Endothelial cell of umbilical vein (primary cell): ENCODE measurements around the gene IGSF9B. TPM values are rescaled to one million over a fixed set of nuclear protein-coding genes. Genes with fewer than 3 reads are reported as not detected.

ENCODE experiments used
- BruUV-seq: library from RNA; stranded (reverse); fragments of 400-500 nt; replicated peaks from 2 replicates; lab custom pipeline; 2021; lab: Mats Ljungman, UMichigan
- CTCF ChIA-PET: fragments of 300-600, 350-600 bp; sonication (Branson Sonifier 250); formaldehyde crosslinking; loops from one replicate; lab custom pipeline; 2021; ENCODE audit warnings: antibody characterized with exemption, inconsistent platforms; lab: Charles Lee
- POLR2A ChIA-PET: fragments of 300-600, 350-600 bp; sonication (Branson Sonifier 250); formaldehyde crosslinking; loops from one replicate; lab custom pipeline; 2021; ENCODE audit warnings: antibody characterized with exemption, inconsistent platforms; lab: Charles Lee
- DNase-seq: peaks from one replicate; pipeline ENCODE4 v3.0.0-alpha.2; 2011; ENCODE audit warnings: low read depth, low spot score
- FAIRE-seq: peaks from 2 replicates; lab custom pipeline; 2011; peaks lifted over from hg19 to GRCh38; lab: Jason Lieb, UNC
- H2AFZ ChIP-seq: 2 replicates; pipeline ENCODE4 v1.6.0; 2012; ENCODE audit warnings: low read depth, low read length, control low read depth, inconsistent platforms
- H3K27ac ChIP-seq: 2 replicates; pipeline ENCODE4 v1.5.1; 2011; ENCODE audit warnings: low read depth, mild to moderate bottlenecking, control low read depth, low read length, moderate library complexity; ENCODE audit not compliant: insufficient read depth
- H3K27me3 ChIP-seq, 2 experiments: 2 replicates each; pipeline versions ENCODE4 v1.6.0 to v1.6.1; 2011; ENCODE audit warnings: low read length in 2 of 2, mixed read lengths in 1 of 2; ENCODE audit not compliant: control insufficient read depth in 2 of 2, insufficient read depth in 2 of 2
- H3K36me3 ChIP-seq, 2 experiments: 2 replicates in 1 of 2; 3 replicates in 1 of 2; pipeline ENCODE4 v1.5.1; 2011; ENCODE audit warnings: low read length in 2 of 2, mild to moderate bottlenecking in 1 of 2, moderate library complexity in 1 of 2; ENCODE audit not compliant: control insufficient read depth in 2 of 2, insufficient read depth in 2 of 2; ENCODE audit errors: extremely low read depth in 1 of 2
- H3K4me1 ChIP-seq: 3 replicates; pipeline ENCODE4 v1.5.1; 2011; ENCODE audit warnings: mild to moderate bottlenecking, low read length; ENCODE audit not compliant: control insufficient read depth, insufficient read depth; ENCODE audit errors: extremely low read depth
- H3K4me2 ChIP-seq: 2 replicates; pipeline ENCODE4 v1.6.1; 2011; ENCODE audit warnings: low read length, control low read depth, mixed read lengths; ENCODE audit not compliant: insufficient read depth
- H3K4me3 ChIP-seq, 3 experiments: fragments of 200-600 bp in 1 of 3; sonication (generic), shearing (Covaris generic) in 1 of 3; replicated peaks in 1 of 3; 2 replicates each; pipeline ENCODE4 v1.5.1; 2011 to 2016; ENCODE audit warnings: control low read depth in 3 of 3, low read length in 3 of 3, mild to moderate bottlenecking in 2 of 3, inconsistent platforms in 1 of 3, low read depth in 1 of 3, moderate library complexity in 1 of 3; ENCODE audit not compliant: insufficient read depth in 1 of 3
- H3K79me2 ChIP-seq: 2 replicates; pipeline ENCODE4 v1.6.0; 2012; ENCODE audit warnings: low read length, inconsistent platforms; ENCODE audit not compliant: control insufficient read depth, insufficient read depth
- H3K9ac ChIP-seq: replicated peaks from 2 replicates; pipeline ENCODE3; 2011; ENCODE audit warnings: low read length, control low read depth; ENCODE audit not compliant: insufficient read depth; ENCODE audit errors: extremely low read depth
- H3K9me1 ChIP-seq: replicated peaks from 3 replicates; pipeline ENCODE4 v1.6.0; 2011; ENCODE audit warnings: mild to moderate bottlenecking, low read length; ENCODE audit not compliant: control insufficient read depth, insufficient read depth; ENCODE audit errors: extremely low read depth
- H3K9me3 ChIP-seq: replicated peaks from 2 replicates; pipeline ENCODE4 v1.5.1; 2012; ENCODE audit warnings: low read length, inconsistent platforms; ENCODE audit not compliant: control insufficient read depth, insufficient read depth
- H4K20me1 ChIP-seq: replicated peaks from 2 replicates; pipeline ENCODE3; 2011; ENCODE audit warnings: mild to moderate bottlenecking, low read length; ENCODE audit not compliant: control insufficient read depth, insufficient read depth; ENCODE audit errors: extremely low read depth
- EZH2 ChIP-seq: IDR thresholded peaks from 2 replicates; pipeline ENCODE4 v1.6.1; 2012; ENCODE audit warnings: borderline replicate concordance, low read depth, mild to moderate bottlenecking, moderate library complexity, low read length, inconsistent platforms; ENCODE audit not compliant: severe bottlenecking
- FOS ChIP-seq: IDR thresholded peaks from 2 replicates; pipeline ENCODE4 v1.6.1; 2011; ENCODE audit warnings: mild to moderate bottlenecking, low read length, moderate library complexity, borderline replicate concordance; ENCODE audit not compliant: insufficient read depth
- GATA2 ChIP-seq: IDR thresholded peaks from 2 replicates; pipeline ENCODE4 v1.7.0; 2011; ENCODE audit warnings: low read depth, mild to moderate bottlenecking, moderate library complexity, mixed read lengths, low read length; ENCODE audit not compliant: insufficient read length, insufficient read depth
- JUN ChIP-seq: IDR thresholded peaks from 2 replicates; pipeline ENCODE4 v1.6.1; 2011; ENCODE audit warnings: borderline replicate concordance, low read depth; ENCODE audit not compliant: insufficient read length, insufficient read depth
- MAX ChIP-seq: IDR thresholded peaks from 2 replicates; pipeline ENCODE4 v1.6.1; 2011; ENCODE audit not compliant: insufficient read depth, insufficient read length
- MYC ChIP-seq: IDR thresholded peaks from one replicate; pipeline ENCODE4 v1.6.1; 2011; ENCODE audit warnings: mild to moderate bottlenecking, low read depth, low read length
- POLR2A ChIP-seq: IDR thresholded peaks from 2 replicates; pipeline ENCODE4 v1.6.1; 2012; ENCODE audit warnings: low read depth, mild to moderate bottlenecking, control low read depth, low read length
- POLR2AphosphoS5 ChIP-seq: IDR thresholded peaks from 2 replicates; pipeline ENCODE4 v1.6.1; 2012; ENCODE audit warnings: low read depth, mild to moderate bottlenecking, control low read depth, low read length, moderate library complexity; ENCODE audit not compliant: insufficient read depth
- dilution Hi-C: fragments of 300-500 bp; cut with MboI; formaldehyde crosslinking; loops from one replicate; pipeline ENCODE4 v1.15.0; 2019; ENCODE audit warnings: low sequenced_read_pairs; ENCODE audit not compliant: extremely low pct_ligation_motif_present
- intact Hi-C: fragments of 100-400 bp; cut with micrococcal nuclease; formaldehyde crosslinking; loops from one replicate; pipeline ENCODE4 v1.10.0; 2022
- polyA plus RNA-seq, 4 experiments: library from polyadenylated mRNA; depleted of rRNA in 3 of 4; stranded (reverse) in 3 of 4; unstranded in 1 of 4; fragments of >200 nt; gene quantifications; 2 replicates each; pipeline versions ENCODE4 v1.2.1 to v1.2.3, GENCODE V29; 2011 to 2012; ENCODE audit warnings: missing spikeins in 1 of 4
- total RNA-seq: library from RNA; stranded (reverse); gene quantifications from 2 replicates; pipeline ENCODE4 v1.2.3, GENCODE V29; 2021
- TF ChIP-seq, protein P1 (sequence below), 2 donors: IDR thresholded peaks; 1 replicate in 1 of 2; 2 replicates in 1 of 2; pipeline ENCODE4 v1.5.1; 2011; ENCODE audit warnings: low read length in 2 of 2, mild to moderate bottlenecking in 2 of 2, moderate library complexity in 2 of 2, control low read depth in 1 of 2, inconsistent platforms in 1 of 2, low read depth in 1 of 2; ENCODE audit not compliant: insufficient read depth in 1 of 2; ENCODE audit errors: extremely low read depth in 1 of 2

Gene IGSF9B
- total and polyA plus RNA-seq, 2 donors (not counting 3 experiments of a cell fraction or from before 2014, with no cell fraction given) = 0.15 to 0.18 TPM

DNA sequence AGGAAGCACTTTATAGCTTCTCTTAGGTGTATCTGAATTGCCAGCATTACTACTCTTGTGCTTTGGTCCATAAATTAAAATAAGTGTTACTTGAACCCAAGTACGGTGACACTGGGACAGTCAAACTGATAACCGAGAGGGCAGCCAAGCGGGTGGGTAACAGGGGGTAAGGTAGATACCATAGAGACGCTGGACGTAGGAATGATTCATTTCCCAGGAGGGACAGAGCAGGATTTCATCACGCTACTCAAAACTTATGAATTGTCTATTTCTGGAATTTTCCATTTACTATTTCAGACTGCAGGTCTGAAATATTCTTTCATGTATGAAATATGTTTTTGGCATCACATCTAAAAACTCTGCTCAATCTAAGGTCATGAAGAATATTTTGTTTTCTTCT lies 96.6 kb downstream of the IGSF9B start:
- CTCF ChIA-PET = no interaction called here
- no peak for FAIRE-seq
- no TSS peak for BruUV-seq

More for the DNA sequence above, 96.6 kb downstream of the IGSF9B start:
- no peak for TF ChIP-seq POLR2A
- no peak for TF ChIP-seq MAX
- TF ChIP-seq GATA2 = no peak
- TF ChIP-seq POLR2AphosphoS5 = no peak
- no peak for TF ChIP-seq JUN
- TF ChIP-seq FOS = no peak
- TF ChIP-seq MYC = no peak
- TF ChIP-seq, protein P1, sequence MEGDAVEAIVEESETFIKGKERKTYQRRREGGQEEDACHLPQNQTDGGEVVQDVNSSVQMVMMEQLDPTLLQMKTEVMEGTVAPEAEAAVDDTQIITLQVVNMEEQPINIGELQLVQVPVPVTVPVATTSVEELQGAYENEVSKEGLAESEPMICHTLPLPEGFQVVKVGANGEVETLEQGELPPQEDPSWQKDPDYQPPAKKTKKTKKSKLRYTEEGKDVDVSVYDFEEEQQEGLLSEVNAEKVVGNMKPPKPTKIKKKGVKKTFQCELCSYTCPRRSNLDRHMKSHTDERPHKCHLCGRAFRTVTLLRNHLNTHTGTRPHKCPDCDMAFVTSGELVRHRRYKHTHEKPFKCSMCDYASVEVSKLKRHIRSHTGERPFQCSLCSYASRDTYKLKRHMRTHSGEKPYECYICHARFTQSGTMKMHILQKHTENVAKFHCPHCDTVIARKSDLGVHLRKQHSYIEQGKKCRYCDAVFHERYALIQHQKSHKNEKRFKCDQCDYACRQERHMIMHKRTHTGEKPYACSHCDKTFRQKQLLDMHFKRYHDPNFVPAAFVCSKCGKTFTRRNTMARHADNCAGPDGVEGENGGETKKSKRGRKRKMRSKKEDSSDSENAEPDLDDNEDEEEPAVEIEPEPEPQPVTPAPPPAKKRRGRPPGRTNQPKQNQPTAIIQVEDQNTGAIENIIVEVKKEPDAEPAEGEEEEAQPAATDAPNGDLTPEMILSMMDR (IDR thresholded peaks at IDR 0.05; ENCODE audit: extremely low read depth in 1 of 2, insufficient read depth in 1 of 2, low read depth in 1 of 2, low read length in 2 of 2) = no peak
- TF ChIP-seq EZH2 = no peak
- DNase-seq = no peak
- H3K9me3 ChIP-seq = no peaks in the 10 kb centered on the region
- H3K9ac ChIP-seq = no peak overlapping the region
- H2AFZ ChIP-seq = no peak overlapping the region
- intact Hi-C loops = no loop called here
- H3K4me2 ChIP-seq = no peak overlapping the region
- H3K4me1 ChIP-seq = no peaks in the 10 kb centered on the region
- H3K27ac ChIP-seq = no peak overlapping the region
- no peaks in the 10 kb centered on the region for H3K36me3 ChIP-seq
- no peaks in the 10 kb centered on the region for H3K9me1 ChIP-seq
- POLR2A ChIA-PET = no interaction called here
- H4K20me1 ChIP-seq = no peaks in the 10 kb centered on the region
- no peaks in the 10 kb centered on the region for H3K79me2 ChIP-seq
- dilution Hi-C loops = no loop called here
- H3K4me3 ChIP-seq = no peak overlapping the region
- H3K27me3 ChIP-seq = no peaks in the 10 kb centered on the region

Other genes with a start within 250 kb of the IGSF9B start
- not detected in 2 replicates for gene SPATA19, start 111.5 kb downstream of the IGSF9B start, total RNA-seq
- gene SPATA19, start 111.5 kb downstream of the IGSF9B start, polyA plus RNA-seq = not detected in 2 replicates
- gene JAM3, start 112.1 kb upstream of the IGSF9B start, total RNA-seq = 106 and 137 TPM in 2 replicates
- 67.1 and 78.8 TPM in 2 replicates for gene JAM3, start 112.1 kb upstream of the IGSF9B start, polyA plus RNA-seq